ENCODE measurements around the gene FSTL4. TPM values are rescaled to one million over a fixed set of nuclear protein-coding genes. Genes with fewer than 3 reads are reported as not detected.

Gene FSTL4
- total RNA-seq, 2 donors from 2014 or later = 0.26 to 1.3 TPM

DNA sequence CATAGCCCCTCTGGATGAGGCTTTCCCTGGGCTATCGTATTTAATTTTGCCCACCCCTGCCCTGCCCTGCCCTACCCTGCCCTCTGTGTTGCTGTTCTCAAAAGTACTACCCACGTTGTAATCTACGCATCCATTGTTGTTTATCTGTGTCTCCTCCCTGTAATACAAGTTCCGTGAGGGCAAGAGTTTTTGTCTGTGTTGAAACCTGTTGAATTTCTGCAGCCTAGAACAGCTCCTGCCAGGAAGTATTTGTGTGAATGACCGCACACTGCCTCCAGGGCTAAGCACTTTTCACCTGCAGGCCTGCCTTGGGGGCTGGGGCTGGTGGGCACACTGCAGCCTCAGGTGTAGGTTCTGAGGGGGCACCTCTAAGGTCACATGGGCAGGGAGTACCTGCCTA is 315.7 kb downstream of the FSTL4 start:
- H3K4me3 ChIP-seq = no peak overlapping the region
- H3K4me1 ChIP-seq = no peaks in the 10 kb centered on the region
- no peak for TF ChIP-seq POLR2A (IDR thresholded peaks at IDR 0.05)
- TF ChIP-seq, protein P1, sequence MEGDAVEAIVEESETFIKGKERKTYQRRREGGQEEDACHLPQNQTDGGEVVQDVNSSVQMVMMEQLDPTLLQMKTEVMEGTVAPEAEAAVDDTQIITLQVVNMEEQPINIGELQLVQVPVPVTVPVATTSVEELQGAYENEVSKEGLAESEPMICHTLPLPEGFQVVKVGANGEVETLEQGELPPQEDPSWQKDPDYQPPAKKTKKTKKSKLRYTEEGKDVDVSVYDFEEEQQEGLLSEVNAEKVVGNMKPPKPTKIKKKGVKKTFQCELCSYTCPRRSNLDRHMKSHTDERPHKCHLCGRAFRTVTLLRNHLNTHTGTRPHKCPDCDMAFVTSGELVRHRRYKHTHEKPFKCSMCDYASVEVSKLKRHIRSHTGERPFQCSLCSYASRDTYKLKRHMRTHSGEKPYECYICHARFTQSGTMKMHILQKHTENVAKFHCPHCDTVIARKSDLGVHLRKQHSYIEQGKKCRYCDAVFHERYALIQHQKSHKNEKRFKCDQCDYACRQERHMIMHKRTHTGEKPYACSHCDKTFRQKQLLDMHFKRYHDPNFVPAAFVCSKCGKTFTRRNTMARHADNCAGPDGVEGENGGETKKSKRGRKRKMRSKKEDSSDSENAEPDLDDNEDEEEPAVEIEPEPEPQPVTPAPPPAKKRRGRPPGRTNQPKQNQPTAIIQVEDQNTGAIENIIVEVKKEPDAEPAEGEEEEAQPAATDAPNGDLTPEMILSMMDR (IDR thresholded peaks at IDR 0.05) = no peak
- H3K36me3 ChIP-seq (replicated peaks in 1 of 2; ENCODE audit: insufficient read depth in 1 of 2, low read depth in 2 of 2) = no peaks in the 10 kb centered on the region
- 67 to 80% methylated on average over 5 of the region's 5 CpGs for WGBS, 2 donors
- intact Hi-C loops (cut with DNase I) = loop anchor here (10.0 kb wide), 1 partner anchor 182 kb away; no protein-coding TSS in a partner anchor
- no peaks in the 10 kb centered on the region for H3K27me3 ChIP-seq
- no peak overlapping the region for H3K27ac ChIP-seq
- H3K9me3 ChIP-seq = no peaks in the 10 kb centered on the region
- ATAC-seq = no peak
- no peak for DNase-seq

DNA sequence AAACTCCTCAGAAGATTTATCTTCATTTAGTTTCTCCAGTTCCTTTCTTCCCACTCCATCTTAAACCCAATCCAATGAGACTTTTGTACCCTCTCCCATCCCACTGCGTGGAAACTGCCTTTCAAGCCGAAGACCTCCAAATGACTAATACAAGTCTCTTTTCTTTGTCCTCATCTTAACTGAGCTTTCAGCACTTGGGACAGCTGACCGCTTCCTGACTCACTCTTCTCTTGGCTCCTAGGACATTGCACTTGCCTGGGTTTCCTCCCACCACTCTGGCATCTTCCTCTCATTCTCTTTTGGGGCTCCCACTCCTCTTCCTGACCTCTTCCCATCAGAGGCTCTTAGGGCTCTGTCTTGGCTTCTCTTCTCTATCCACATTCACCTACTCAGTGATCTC is 316.8 kb downstream of the FSTL4 start:
- Histone ChIP-seq H3K36me3 (replicated peaks in 1 of 2; ENCODE audit: insufficient read depth in 1 of 2, low read depth in 2 of 2) (no peaks in the 10 kb centered on the region), H3K27ac (no peak overlapping the region), H3K4me1 (no peaks in the 10 kb centered on the region), H3K4me3 (no peak overlapping the region), H3K27me3 (no peaks in the 10 kb centered on the region), H3K9me3 (no peaks in the 10 kb centered on the region)
- intact Hi-C loops (cut with DNase I) = loop anchor here (10.0 kb wide), 1 partner anchor 181 kb away; no protein-coding TSS in a partner anchor
- TF ChIP-seq POLR2A (IDR thresholded peaks at IDR 0.05) = no peak
- TF ChIP-seq, protein P1 (IDR thresholded peaks at IDR 0.05) = no peak
- no peak for ATAC-seq
- 81 to 87% methylated on average over 3 of the region's 3 CpGs for WGBS, 2 donors
- no peak for DNase-seq

DNA sequence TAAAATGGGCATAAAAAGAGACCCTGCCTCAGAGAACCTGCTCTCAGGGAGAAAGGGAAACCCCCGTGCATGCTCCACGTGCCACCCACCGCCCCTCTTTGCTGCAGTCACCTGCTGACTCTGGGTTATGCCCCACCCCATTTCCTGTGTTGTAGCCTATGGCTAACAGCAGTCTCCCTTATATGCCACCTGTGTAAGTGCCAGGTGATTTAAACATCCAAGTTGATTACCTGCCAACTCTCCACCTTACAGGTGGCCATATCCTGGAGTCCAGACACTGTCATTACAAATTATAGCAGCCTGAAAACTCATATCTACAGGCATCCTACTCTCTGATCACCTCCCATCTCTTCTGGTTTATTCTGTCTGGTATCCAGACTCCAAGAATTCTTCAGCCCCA is 318.0 kb downstream of the FSTL4 start:
- Histone ChIP-seq H3K4me1 (no peaks in the 10 kb centered on the region), H3K27me3 (no peaks in the 10 kb centered on the region), H3K9me3 (no peaks in the 10 kb centered on the region), H3K36me3 (replicated peaks in 1 of 2; ENCODE audit: insufficient read depth in 1 of 2, low read depth in 2 of 2) (no peaks in the 10 kb centered on the region), H3K27ac (no peak overlapping the region), H3K4me3 (no peak overlapping the region)
- ATAC-seq (no peak), DNase-seq (no peak)
- intact Hi-C loops (cut with DNase I) = loop anchor here (10.0 kb wide), 1 partner anchor 180 kb away; no protein-coding TSS in a partner anchor
- 38 to 53% methylated on average over 3 of the region's 3 CpGs for WGBS, 2 donors
- TF ChIP-seq, protein P1 (IDR thresholded peaks at IDR 0.05) = no peak
- no peak for TF ChIP-seq POLR2A (IDR thresholded peaks at IDR 0.05)

DNA sequence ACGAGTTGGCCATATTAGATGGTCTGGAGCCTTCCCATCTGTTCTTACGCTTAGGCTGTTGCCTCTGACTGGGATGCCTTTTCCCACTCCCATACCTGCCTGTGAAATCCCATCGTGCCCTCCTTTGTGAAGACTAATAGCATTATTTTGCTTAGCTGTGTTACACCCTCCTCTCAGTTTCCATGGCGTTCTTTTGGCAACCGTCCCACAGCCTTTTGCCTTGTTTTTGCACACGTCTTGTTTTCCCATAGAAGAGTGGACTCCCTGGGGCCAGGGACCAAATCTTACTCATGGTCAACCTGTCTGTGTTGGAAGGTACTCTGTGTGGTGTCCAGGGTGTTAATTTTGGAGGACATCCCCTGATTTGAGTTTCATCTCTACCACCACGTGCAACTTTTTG is 318.4 kb downstream of the FSTL4 start:
- H3K27me3 ChIP-seq = no peaks in the 10 kb centered on the region
- no peak for ATAC-seq
- TF ChIP-seq, protein P1 (IDR thresholded peaks at IDR 0.05) = no peak
- TF ChIP-seq POLR2A (IDR thresholded peaks at IDR 0.05) = no peak
- no peaks in the 10 kb centered on the region for H3K4me1 ChIP-seq
- no peaks in the 10 kb centered on the region for H3K36me3 ChIP-seq (replicated peaks in 1 of 2; ENCODE audit: insufficient read depth in 1 of 2, low read depth in 2 of 2)
- DNase-seq = no peak
- no peak overlapping the region for H3K4me3 ChIP-seq
- 65 to 66% methylated on average over 7 of the region's 7 CpGs for WGBS, 2 donors
- no peak overlapping the region for H3K27ac ChIP-seq
- intact Hi-C loops (cut with DNase I) = loop anchor here (10.0 kb wide), 1 partner anchor 179 kb away; no protein-coding TSS in a partner anchor
- H3K9me3 ChIP-seq = no peaks in the 10 kb centered on the region

DNA sequence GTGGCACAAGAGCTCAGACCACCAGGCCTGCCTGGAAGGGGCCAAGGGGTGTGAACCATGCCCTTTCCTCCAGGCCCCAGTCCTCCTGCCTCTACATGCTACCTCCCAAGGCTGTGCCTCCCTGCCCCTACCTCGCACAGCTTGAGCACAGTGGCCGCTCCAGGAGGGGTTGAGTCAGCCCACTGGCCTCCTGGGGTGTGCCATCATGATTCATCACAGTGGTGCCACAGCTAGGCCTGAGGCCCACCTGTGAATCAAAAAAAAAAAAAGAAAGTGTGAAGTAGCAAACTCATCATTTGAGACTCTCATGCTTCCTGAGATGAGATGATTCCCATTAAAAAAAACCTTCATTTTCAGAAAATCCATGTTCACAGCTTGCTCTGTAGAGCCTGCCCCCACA is 320.0 kb downstream of the FSTL4 start:
- intact Hi-C loops (cut with DNase I) = loop anchor here (10.0 kb wide), 1 partner anchor 177 kb away; no protein-coding TSS in a partner anchor
- Histone ChIP-seq H3K9me3 (no peaks in the 10 kb centered on the region), H3K27me3 (no peaks in the 10 kb centered on the region), H3K4me3 (no peak overlapping the region), H3K4me1 (no peaks in the 10 kb centered on the region), H3K36me3 (replicated peaks in 1 of 2; ENCODE audit: insufficient read depth in 1 of 2, low read depth in 2 of 2) (no peaks in the 10 kb centered on the region), H3K27ac (no peak overlapping the region)
- ATAC-seq = no peak
- DNase-seq = no peak
- 77 to 96% methylated on average over 2 of the region's 2 CpGs for WGBS, 2 donors
- TF ChIP-seq, protein P1 (IDR thresholded peaks at IDR 0.05) = no peak
- TF ChIP-seq POLR2A (IDR thresholded peaks at IDR 0.05) = no peak

Data from body of pancreas (tissue), 4 donors.